Hematopoietic multipotent progenitor cell treated with erythropoietin and hydrocortisone succinate and interleukin-3 and kit ligand, for 17 days (in vitro differentiated cells): ENCODE results near the gene OPRL1.

Experiments
- DNase-seq: peaks from one replicate; pipeline ENCODE4 v3.0.0-alpha.2; 2015; ENCODE audit warnings: low spot score

Gene OPRL1

GRCh38 chr20:64042054-64042781, 37.7 kb upstream of the OPRL1 start:
- no peak for DNase-seq

GRCh38 chr20:64043768-64044167, 36.1 kb upstream of the OPRL1 start:
- DNase-seq: no peak

DNA sequence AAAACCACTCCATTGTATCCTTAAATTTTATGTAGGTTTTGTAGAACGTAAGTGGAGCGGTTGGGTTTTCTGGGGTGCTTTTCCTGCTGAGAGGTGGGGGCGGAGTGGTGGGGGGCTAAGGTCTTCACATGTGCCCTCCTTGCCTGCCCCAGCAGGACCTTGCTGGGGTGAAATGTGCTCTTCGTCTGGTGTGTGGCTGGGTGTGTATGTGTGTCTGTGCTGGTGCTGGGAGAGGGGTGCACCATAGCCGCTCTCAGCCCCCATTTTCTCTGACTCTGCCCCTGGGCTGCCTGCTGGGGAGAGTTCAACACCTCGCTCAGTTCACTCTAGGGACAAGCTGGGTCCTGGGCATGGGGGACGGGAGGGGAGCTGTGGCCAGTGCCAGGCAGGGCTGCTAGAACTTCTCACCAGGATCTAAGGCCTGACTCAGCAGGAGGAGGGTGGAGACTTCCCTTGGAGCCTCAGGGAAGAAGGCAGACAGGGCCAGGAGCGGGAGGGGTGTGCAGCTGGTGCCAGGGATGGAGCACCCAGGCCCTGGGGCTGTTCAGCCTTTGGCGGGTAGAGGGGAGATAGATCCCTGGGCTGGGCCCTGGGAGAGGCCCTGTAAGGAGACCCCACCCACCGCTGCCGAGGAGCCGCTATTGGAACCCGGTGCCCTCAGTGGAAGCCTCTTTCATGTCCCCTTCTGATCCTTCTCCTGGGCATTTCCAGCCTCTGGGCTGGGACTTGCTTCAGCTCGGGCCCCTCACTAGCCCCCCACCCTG, 35.2 kb upstream of the OPRL1 start:
- no peak for DNase-seq

- DNase-seq: no peak
These were observed 34.4 kb upstream of the OPRL1 start for GRCh38 chr20:64045346-64046011.

DNA sequence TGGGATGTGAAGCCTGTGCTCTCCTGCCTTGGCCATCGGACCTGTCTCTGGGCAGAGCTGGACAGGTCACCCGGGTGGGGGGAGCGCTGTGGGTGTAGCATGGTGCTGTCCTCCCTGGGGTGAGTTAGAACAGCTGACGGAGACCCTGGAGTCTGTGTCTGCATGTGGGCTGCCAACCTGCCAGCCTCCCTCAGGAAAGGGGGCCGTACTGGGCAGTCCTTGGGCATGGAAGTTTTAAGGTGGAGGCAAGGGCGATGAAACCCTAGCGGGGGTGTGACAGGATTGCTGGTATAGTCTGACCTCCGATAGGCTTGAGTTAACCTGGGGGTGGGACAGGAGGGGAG, 32.9 kb upstream of the OPRL1 start:
- DNase-seq: no peak

GRCh38 chr20:64047968-64048401, 31.9 kb upstream of the OPRL1 start:
- no peak for DNase-seq

- DNase-seq: no peak
These were observed 31.4 kb upstream of the OPRL1 start for GRCh38 chr20:64048402-64049044.

GRCh38 chr20:64049060-64049877, 30.6 kb upstream of the OPRL1 start, which contains the start of gene SOX18:
Gene SOX18 (minus strand): TSS chr20:64049639. CDS start chr20:64049516, 123 bp downstream.
- no peak for DNase-seq

GRCh38 chr20:64049878-64050260, 30.0 kb upstream of the OPRL1 start:
- no peak for DNase-seq

DNA sequence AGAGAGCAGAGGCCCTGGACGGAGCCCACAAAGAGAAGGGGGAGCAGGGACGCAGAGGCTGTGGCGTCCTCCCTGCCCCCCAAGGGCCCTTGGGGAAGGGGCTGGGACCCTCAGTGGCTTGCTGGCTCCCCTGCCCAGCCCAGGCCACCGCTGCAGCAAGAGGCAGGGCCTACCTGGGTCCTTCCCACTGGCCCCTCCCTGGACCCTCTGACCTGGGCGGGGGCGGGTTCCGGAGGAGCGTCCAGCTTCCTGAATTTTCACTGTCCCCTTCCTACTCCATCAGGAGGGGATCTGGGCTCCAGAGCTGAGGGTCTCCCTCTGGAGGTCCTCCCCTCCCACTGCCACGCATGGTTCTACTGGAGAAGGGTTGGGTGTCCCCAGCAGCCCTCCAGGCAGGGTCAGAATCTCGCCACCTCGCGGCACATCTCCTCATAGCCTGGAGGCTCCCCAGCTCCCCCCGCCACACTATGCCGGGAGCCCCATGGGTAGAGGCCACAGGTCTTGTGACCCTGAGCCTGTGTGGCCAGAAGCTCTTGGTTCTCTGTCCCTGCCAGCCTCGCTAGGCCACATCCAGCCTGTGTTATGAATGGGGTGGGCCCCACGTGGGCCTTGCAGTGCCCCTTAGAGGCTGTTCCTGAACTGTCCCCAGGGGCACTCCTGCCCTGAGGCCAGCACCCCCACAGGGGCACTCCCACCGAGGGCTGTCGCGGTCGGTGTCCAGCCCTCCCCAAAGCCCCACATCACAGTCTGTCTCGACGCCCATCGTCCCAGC, 29.4 kb upstream of the OPRL1 start:
- DNase-seq: no peak

- no peak for DNase-seq
These were observed 28.8 kb upstream of the OPRL1 start for GRCh38 chr20:64051033-64051452.

- DNase-seq: no peak
These were observed 28.1 kb upstream of the OPRL1 start for GRCh38 chr20:64051561-64052325.

- DNase-seq: no peak
These were observed 27.6 kb upstream of the OPRL1 start for GRCh38 chr20:64052326-64052722.

- no peak for DNase-seq
These were observed 26.7 kb upstream of the OPRL1 start for GRCh38 chr20:64052987-64053840.

DNA sequence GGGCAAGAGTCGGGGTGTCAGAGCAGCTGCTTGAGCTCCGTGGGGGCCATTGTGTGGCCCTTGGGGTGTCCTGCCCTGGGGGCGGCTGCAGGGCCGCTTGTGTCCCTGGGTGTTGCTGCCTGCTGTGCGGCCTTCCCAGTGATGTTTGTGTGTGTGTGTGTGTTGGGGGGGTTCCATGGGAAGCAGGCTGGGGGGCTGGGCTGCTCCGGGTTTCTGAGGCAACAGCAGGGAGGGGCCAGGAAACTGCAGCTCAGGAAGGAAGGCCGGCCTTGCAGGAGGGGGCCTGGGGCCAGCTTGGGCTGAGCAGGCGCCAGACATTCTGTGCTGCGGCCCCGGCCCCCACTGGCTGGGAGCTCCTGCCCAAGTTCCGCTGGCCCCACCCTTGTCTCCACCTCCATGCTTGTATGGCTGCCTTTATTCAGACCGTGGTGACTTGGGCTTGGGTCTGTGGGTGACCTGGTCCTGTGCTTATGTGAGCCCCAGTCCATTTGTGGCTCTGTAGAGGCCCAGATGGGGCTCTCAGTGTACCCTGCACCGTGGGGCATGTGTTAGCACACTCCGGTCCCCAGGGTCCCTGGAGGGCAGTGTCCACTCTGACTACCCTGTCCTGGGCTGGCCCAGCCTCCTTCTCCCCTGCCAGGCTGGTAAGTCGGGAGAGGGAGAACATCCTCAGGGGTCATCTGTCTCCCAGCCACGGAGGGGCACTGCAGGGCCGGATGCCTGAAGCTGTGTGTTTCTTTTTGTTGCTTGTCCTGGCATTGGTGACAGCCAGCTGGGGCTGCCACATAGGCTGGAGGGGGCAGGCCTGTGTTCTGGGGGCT, 25.8 kb upstream of the OPRL1 start:
- no peak for DNase-seq

GRCh38 chr20:64055396-64055892, 24.4 kb upstream of the OPRL1 start:
- DNase-seq: no peak

GRCh38 chr20:64055893-64056638, 23.8 kb upstream of the OPRL1 start:
- no peak for DNase-seq

- DNase-seq: no peak
These were observed 23.3 kb upstream of the OPRL1 start for GRCh38 chr20:64056639-64056888.
